H9 (cell line): ENCODE data around the gene SERPINE2. TPM values are rescaled to one million over a fixed set of nuclear protein-coding genes. Genes with fewer than 3 reads are reported as not detected.

ENCODE experiments used
- DNase-seq: peaks from one replicate; pipeline ENCODE4 v3.0.0-alpha.2; 2017
- H2AFZ ChIP-seq: one replicate; pipeline ENCODE4 v1.6.1; 2013; ENCODE audit warnings: mild to moderate bottlenecking, low read length, control low read depth, moderate library complexity
- H2AK5ac ChIP-seq: 2 replicates; pipeline ENCODE4 v1.6.1; 2013; ENCODE audit warnings: low read length, control low read depth, mixed read lengths; ENCODE audit not compliant: insufficient read length
- H2BK120ac ChIP-seq: one replicate; pipeline ENCODE4 v1.6.1; 2013; ENCODE audit warnings: low read depth, mild to moderate bottlenecking, low read length, control low read depth, inconsistent platforms; ENCODE audit not compliant: poor library complexity, severe bottlenecking
- H2BK12ac ChIP-seq: 2 replicates; pipeline ENCODE4 v1.6.1; 2013; ENCODE audit warnings: low read length, control low read depth, mixed read lengths, low read depth; ENCODE audit not compliant: insufficient read length
- H2BK15ac ChIP-seq: 2 replicates; pipeline ENCODE4 v1.6.1; 2013; ENCODE audit warnings: low read depth, low read length, control low read depth
- H2BK20ac ChIP-seq: one replicate; pipeline ENCODE4 v1.6.1; 2013; ENCODE audit warnings: low read depth, mild to moderate bottlenecking, low read length, control low read depth, inconsistent platforms; ENCODE audit not compliant: poor library complexity, severe bottlenecking
- H2BK5ac ChIP-seq: 2 replicates; pipeline ENCODE4 v1.6.1; 2013; ENCODE audit warnings: low read length, control low read depth, mixed read lengths; ENCODE audit not compliant: insufficient read length
- H3K14ac ChIP-seq: 2 replicates; pipeline ENCODE4 v1.6.1; 2013; ENCODE audit warnings: low read length, control low read depth; ENCODE audit not compliant: insufficient read depth
- H3K18ac ChIP-seq: 2 replicates; pipeline ENCODE4 v1.6.1; 2013; ENCODE audit warnings: low read depth, mild to moderate bottlenecking, mixed read lengths, low read length, control low read depth; ENCODE audit not compliant: insufficient read length
- H3K23ac ChIP-seq: 2 replicates; pipeline ENCODE4 v1.6.1; 2013; ENCODE audit warnings: low read length, control low read depth, mixed read lengths, low read depth; ENCODE audit not compliant: insufficient read length
- H3K23me2 ChIP-seq: 2 replicates; pipeline ENCODE4 v1.6.1; 2013; ENCODE audit warnings: low read depth, mild to moderate bottlenecking, mixed read lengths, low read length, control low read depth; ENCODE audit not compliant: insufficient read length, poor library complexity, severe bottlenecking
- H3K27ac ChIP-seq: 2 replicates; pipeline ENCODE4 v1.5.1; 2013; ENCODE audit warnings: low read length, control low read depth, mixed read lengths, low read depth; ENCODE audit not compliant: insufficient read length
- H3K27me3 ChIP-seq: 2 replicates; pipeline ENCODE4 v1.6.1; 2013; ENCODE audit warnings: low read length, control low read depth, inconsistent platforms; ENCODE audit not compliant: insufficient read depth
- H3K4ac ChIP-seq: 2 replicates; pipeline ENCODE4 v1.6.1; 2013; ENCODE audit warnings: low read depth, mild to moderate bottlenecking, control low read depth, inconsistent platforms, low read length, moderate library complexity
- H3K4me1 ChIP-seq: 2 replicates; pipeline ENCODE4 v1.6.1; 2013; ENCODE audit warnings: low read length, control low read depth, inconsistent platforms; ENCODE audit not compliant: insufficient read depth
- H3K4me2 ChIP-seq: 2 replicates; pipeline ENCODE4 v1.6.1; 2013; ENCODE audit warnings: low read length, control low read depth, mixed read lengths; ENCODE audit not compliant: insufficient read length, insufficient read depth
- H3K56ac ChIP-seq: 2 replicates; pipeline ENCODE4 v1.6.1; 2013; ENCODE audit warnings: low read depth, mild to moderate bottlenecking, mixed read lengths, low read length, control low read depth; ENCODE audit not compliant: insufficient read length
- H3K79me1 ChIP-seq: 2 replicates; pipeline ENCODE4 v1.6.1; 2013; ENCODE audit warnings: low read depth, mild to moderate bottlenecking, moderate library complexity, low read length, control low read depth, inconsistent platforms; ENCODE audit not compliant: insufficient read depth, poor library complexity, severe bottlenecking
- H3K79me2 ChIP-seq: 2 replicates; pipeline ENCODE4 v1.6.1; 2013; ENCODE audit warnings: low read length, control low read depth, inconsistent platforms; ENCODE audit not compliant: insufficient read depth
- H3K9ac ChIP-seq: 2 replicates; pipeline ENCODE4 v1.6.1; 2013; ENCODE audit warnings: low read length, control low read depth, mixed read lengths; ENCODE audit not compliant: insufficient read length; ENCODE audit errors: extremely low read depth
- H3K9me3 ChIP-seq: one replicate; pipeline ENCODE4 v1.6.1; 2013; ENCODE audit warnings: low read depth, low read length, inconsistent platforms; ENCODE audit not compliant: control insufficient read depth
- H3T11ph ChIP-seq: one replicate; pipeline ENCODE4 v1.6.1; 2013; ENCODE audit warnings: mild to moderate bottlenecking, low read length, control low read depth, inconsistent platforms
- H4K20me1 ChIP-seq: one replicate; pipeline ENCODE4 v1.6.1; 2013; ENCODE audit not compliant: control insufficient read depth, insufficient read length, insufficient read depth
- H4K5ac ChIP-seq: 2 replicates; pipeline ENCODE4 v1.6.1; 2013; ENCODE audit warnings: low read depth, mild to moderate bottlenecking, mixed read lengths, low read length, control low read depth; ENCODE audit not compliant: insufficient read length
- H4K8ac ChIP-seq: replicated peaks from 2 replicates; pipeline ENCODE4 v1.6.1; 2013; ENCODE audit warnings: low read length, control low read depth, mixed read lengths, low read depth; ENCODE audit not compliant: insufficient read length
- H4K91ac ChIP-seq: 2 replicates; pipeline ENCODE4 v1.6.1; 2013; ENCODE audit warnings: low read depth, mild to moderate bottlenecking, moderate library complexity, mixed read lengths, low read length, control low read depth; ENCODE audit not compliant: insufficient read length
- H3K27ac Mint-ChIP-seq, 3 experiments: 2 replicates in 2 of 3; 3 replicates in 1 of 3; pipeline ENCODE4 v1.8.0; 2020 to 2021; ENCODE audit warnings: mixed read lengths in 3 of 3, mild to moderate bottlenecking in 1 of 3, moderate library complexity in 1 of 3
- H3K27me3 Mint-ChIP-seq: 2 replicates; pipeline ENCODE4 v1.8.0; 2021; ENCODE audit warnings: low read depth, mild to moderate bottlenecking, moderate library complexity, mixed read lengths
- H3K36me3 Mint-ChIP-seq, 3 experiments: 2 replicates in 2 of 3; 3 replicates in 1 of 3; pipeline ENCODE4 v1.8.0; 2020 to 2021; ENCODE audit warnings: low read depth in 3 of 3, mixed read lengths in 3 of 3; ENCODE audit not compliant: insufficient read depth in 1 of 3
- H3K4me1 Mint-ChIP-seq, 2 experiments: 2 replicates each; pipeline ENCODE4 v1.8.0; 2020; ENCODE audit warnings: mixed read lengths in 2 of 2
- H3K4me3 Mint-ChIP-seq, 2 experiments: 2 replicates in 1 of 2; 3 replicates in 1 of 2; pipeline ENCODE4 v1.8.0; 2020 to 2021; ENCODE audit warnings: mild to moderate bottlenecking in 2 of 2, mixed read lengths in 2 of 2, moderate library complexity in 1 of 2
- H3K9me3 Mint-ChIP-seq, 2 experiments: 2 replicates in 1 of 2; 3 replicates in 1 of 2; pipeline ENCODE4 v1.8.0; 2020; ENCODE audit warnings: mild to moderate bottlenecking in 2 of 2, mixed read lengths in 2 of 2, moderate library complexity in 1 of 2
- WGBS: extraction: QIAGEN DNeasy Blood & Tissue Kit; methylation state at CpG from one replicate; pipeline ENCODE4 v1.1.7; 2013; ENCODE audit warnings: missing lambda C conversion rate, low lambda C conversion rate, mixed read lengths; ENCODE audit not compliant: insufficient read length; ENCODE audit errors: extremely low coverage; 5-methylcytosine and 5-hydroxymethylcytosine counted together
- total RNA-seq: library from RNA; stranded (reverse); gene quantifications from 2 replicates; pipeline ENCODE4 v1.2.1, GENCODE V29; 2021
- TF ChIP-seq, protein P1 (sequence below): fragments of 200-600 bp; sonication (generic); conservative IDR thresholded peaks from 3 replicates; pipeline ENCODE4 v1.8.0; 2021; ENCODE audit warnings: antibody characterized with exemption, mild to moderate bottlenecking

SERPINE2 gene
- total RNA-seq, 1 experiment from 2014 or later: 40.0 TPM

GRCh38 chr2:223997938-223998337, 41.1 kb downstream of the SERPINE2 start:
- no peak overlapping the region for H2BK5ac ChIP-seq
- Mint-ChIP-seq H3K4me1 (peaks cover 3 to 6% of the 10 kb centered on the region in 2 experiments), H3K9me3 (no peaks in the 10 kb centered on the region; a peak in 2 of 5 replicates), H3K4me3 (no peak overlapping the region), H3K36me3 (peaks cover 11 to 26% (median 20%) of the 10 kb centered on the region in 3 experiments; a peak in 5 of 7 replicates), H3K27ac (peak overlapping the region in 1 of 3 experiments; percentile 51; a peak in 1 of 7 replicates), H3K27me3 (no peaks in the 10 kb centered on the region)
- DNase-seq: no peak
- H2AFZ ChIP-seq: no peak overlapping the region
- no peak overlapping the region for H3K18ac ChIP-seq
- no peak overlapping the region for H2BK15ac ChIP-seq
- H3K4me1 ChIP-seq: no peaks in the 10 kb centered on the region
- no peak overlapping the region for H2AK5ac ChIP-seq
- no peak overlapping the region for H2BK20ac ChIP-seq
- TF ChIP-seq, protein P1, sequence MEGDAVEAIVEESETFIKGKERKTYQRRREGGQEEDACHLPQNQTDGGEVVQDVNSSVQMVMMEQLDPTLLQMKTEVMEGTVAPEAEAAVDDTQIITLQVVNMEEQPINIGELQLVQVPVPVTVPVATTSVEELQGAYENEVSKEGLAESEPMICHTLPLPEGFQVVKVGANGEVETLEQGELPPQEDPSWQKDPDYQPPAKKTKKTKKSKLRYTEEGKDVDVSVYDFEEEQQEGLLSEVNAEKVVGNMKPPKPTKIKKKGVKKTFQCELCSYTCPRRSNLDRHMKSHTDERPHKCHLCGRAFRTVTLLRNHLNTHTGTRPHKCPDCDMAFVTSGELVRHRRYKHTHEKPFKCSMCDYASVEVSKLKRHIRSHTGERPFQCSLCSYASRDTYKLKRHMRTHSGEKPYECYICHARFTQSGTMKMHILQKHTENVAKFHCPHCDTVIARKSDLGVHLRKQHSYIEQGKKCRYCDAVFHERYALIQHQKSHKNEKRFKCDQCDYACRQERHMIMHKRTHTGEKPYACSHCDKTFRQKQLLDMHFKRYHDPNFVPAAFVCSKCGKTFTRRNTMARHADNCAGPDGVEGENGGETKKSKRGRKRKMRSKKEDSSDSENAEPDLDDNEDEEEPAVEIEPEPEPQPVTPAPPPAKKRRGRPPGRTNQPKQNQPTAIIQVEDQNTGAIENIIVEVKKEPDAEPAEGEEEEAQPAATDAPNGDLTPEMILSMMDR: no peak
- no peak overlapping the region for H3K4ac ChIP-seq
- H3K79me2 ChIP-seq: no peaks in the 10 kb centered on the region
- no peak overlapping the region for H3K23ac ChIP-seq
- no peaks in the 10 kb centered on the region for H3K79me1 ChIP-seq
- H3K27ac ChIP-seq: no peak overlapping the region
- no peak overlapping the region for H3T11ph ChIP-seq
- H4K91ac ChIP-seq: no peak overlapping the region
- H4K8ac ChIP-seq: no peak overlapping the region
- no peak overlapping the region for H3K14ac ChIP-seq
- no peaks in the 10 kb centered on the region for H4K20me1 ChIP-seq
- no peak overlapping the region for H3K9ac ChIP-seq
- H2BK120ac ChIP-seq: no peak overlapping the region
- H4K5ac ChIP-seq: no peak overlapping the region
- H3K56ac ChIP-seq: no peak overlapping the region
- no peaks in the 10 kb centered on the region for H3K23me2 ChIP-seq
- no peaks in the 10 kb centered on the region for H3K9me3 ChIP-seq
- no peak overlapping the region for H3K4me2 ChIP-seq
- no peak overlapping the region for H2BK12ac ChIP-seq
- WGBS: no CpG with 5 or more reads among the region's 5 CpGs
- no peaks in the 10 kb centered on the region for H3K27me3 ChIP-seq
